Spleen (tissue), 7 donors: ENCODE results near the gene FZD8.

Source experiments
- POLR2AphosphoS5 ChIP-seq, 3 donors: sonication (generic); formaldehyde crosslinking; IDR thresholded peaks; one replicate each; pipeline ENCODE4 v1.5.1; 2017; ENCODE audit warnings: antibody characterized with exemption in 3 of 3
- TF ChIP-seq, protein P1 (sequence below), 11 experiments: fragments of 200-600 bp in 7 of 11; fragments of 450-650 bp in 4 of 11; sonication (generic) in 4 of 11; IDR thresholded peaks in 8 of 11; conservative IDR thresholded peaks in 3 of 11; 1 replicate in 7 of 11; 2 replicates in 4 of 11; pipeline versions ENCODE4 v1.4.0 to v1.8.0; 2016 to 2021; ENCODE audit warnings: antibody characterized with exemption in 11 of 11, inconsistent platforms in 4 of 11, mild to moderate bottlenecking in 1 of 11
- donor health status: DM: no; HTN: no; CAD: no; lungs with moderate emphysema.
- donor health status: DM: no; HTN: no; CAD: no.
- donor health status: DM: no; HTN: no; CAD: no.

DNA sequence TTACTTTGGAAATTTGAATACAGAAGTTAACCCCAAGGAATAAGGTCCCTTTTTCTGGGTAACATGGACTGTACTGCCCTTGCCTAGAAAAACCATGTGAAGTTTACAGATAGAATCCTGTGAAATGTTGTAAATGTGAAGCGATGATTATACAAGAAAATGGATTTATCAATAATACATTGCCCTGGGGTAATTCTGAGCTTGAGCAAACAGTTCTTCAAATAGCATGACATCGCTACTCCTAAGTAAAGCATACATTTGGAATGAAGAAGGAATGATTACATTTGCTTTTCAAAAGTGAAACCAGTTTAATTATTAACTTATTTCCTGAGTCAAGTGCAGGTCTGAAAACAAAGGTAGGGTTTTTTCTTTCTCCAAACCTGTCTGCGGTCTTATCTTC lies 43.3 kb upstream of the FZD8 start:
- TF ChIP-seq, protein P1, sequence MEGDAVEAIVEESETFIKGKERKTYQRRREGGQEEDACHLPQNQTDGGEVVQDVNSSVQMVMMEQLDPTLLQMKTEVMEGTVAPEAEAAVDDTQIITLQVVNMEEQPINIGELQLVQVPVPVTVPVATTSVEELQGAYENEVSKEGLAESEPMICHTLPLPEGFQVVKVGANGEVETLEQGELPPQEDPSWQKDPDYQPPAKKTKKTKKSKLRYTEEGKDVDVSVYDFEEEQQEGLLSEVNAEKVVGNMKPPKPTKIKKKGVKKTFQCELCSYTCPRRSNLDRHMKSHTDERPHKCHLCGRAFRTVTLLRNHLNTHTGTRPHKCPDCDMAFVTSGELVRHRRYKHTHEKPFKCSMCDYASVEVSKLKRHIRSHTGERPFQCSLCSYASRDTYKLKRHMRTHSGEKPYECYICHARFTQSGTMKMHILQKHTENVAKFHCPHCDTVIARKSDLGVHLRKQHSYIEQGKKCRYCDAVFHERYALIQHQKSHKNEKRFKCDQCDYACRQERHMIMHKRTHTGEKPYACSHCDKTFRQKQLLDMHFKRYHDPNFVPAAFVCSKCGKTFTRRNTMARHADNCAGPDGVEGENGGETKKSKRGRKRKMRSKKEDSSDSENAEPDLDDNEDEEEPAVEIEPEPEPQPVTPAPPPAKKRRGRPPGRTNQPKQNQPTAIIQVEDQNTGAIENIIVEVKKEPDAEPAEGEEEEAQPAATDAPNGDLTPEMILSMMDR (IDR thresholded peaks at IDR 0.05 in 8 of 11, conservative IDR thresholded peaks at IDR 0.05 in 3 of 11): no peak
- TF ChIP-seq POLR2AphosphoS5 (IDR thresholded peaks at IDR 0.05): no peak
